Measurements from ENCODE around the gene AHCYL2.
"Not testable (repeated sequence)": the region's sequence is repeated elsewhere in the genome, so short reads cannot be mapped to it uniquely, and the experiment has no call there.

AHCYL2 gene

GRCh38 chr7:129209067-129209926, 15.5 kb upstream of the AHCYL2 start:
- no peak for DNase-seq (ENCODE audit: low spot score)

GRCh38 chr7:129210256-129210988, 14.4 kb upstream of the AHCYL2 start:
- DNase-seq (ENCODE audit: low spot score): peak; percentile 77

GRCh38 chr7:129210989-129211312, 13.9 kb upstream of the AHCYL2 start:
- DNase-seq (ENCODE audit: low spot score): no peak

DNA sequence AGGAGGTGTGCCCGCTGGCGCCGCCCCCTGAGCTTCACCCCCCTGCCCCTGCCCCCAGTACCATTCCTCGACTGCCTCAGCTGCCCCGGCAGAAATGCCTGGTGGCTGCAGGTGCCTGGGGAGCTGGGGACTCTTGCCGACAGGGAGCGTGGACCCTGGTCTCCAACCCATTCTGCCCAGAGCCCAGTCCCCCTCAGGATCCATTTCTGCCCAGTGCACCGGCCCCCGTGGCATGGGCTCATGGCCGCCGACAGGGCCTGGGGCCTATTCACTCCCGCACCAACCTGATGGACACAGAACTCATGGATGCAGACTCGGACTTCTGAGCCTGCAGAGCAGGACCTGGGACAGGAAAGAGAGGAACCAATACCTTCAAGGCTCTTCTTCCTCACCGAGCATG, 12.7 kb upstream of the AHCYL2 start:
- no peak for DNase-seq (ENCODE audit: low spot score)

- DNase-seq (ENCODE audit: low spot score): no peak
Measured at GRCh38 chr7:129212596-129212995, 12.2 kb upstream of the AHCYL2 start.

DNA sequence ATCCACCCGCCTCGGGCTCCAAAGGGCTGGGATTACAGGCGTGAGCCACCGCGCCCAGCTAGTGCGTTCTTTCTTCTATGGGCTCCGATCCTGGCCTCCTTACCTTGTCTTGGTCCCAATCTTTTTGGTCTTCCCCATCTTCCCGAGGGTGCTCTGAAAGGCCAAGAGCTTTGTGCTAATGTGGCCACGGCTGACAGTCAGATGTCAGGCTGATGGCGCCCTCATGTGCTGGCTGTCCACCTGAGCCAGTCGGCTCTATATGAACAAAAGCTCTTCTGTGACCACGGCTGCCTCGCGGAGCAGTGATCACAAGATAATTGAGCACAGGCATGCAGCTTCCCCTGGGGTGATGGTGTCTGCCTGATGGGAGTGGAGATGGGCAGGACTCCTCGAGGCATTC, 11.0 kb upstream of the AHCYL2 start:
- DNase-seq (ENCODE audit: low spot score): no peak

GRCh38 chr7:129215691-129216090, 9.1 kb upstream of the AHCYL2 start:
- not testable (repeated sequence) for DNase-seq (ENCODE audit: low spot score)

GRCh38 chr7:129216101-129216715, 8.6 kb upstream of the AHCYL2 start:
- DNase-seq (ENCODE audit: low spot score): not testable (repeated sequence)

GRCh38 chr7:129216821-129217416, 7.9 kb upstream of the AHCYL2 start:
- not testable (repeated sequence) for DNase-seq (ENCODE audit: low spot score)

DNA sequence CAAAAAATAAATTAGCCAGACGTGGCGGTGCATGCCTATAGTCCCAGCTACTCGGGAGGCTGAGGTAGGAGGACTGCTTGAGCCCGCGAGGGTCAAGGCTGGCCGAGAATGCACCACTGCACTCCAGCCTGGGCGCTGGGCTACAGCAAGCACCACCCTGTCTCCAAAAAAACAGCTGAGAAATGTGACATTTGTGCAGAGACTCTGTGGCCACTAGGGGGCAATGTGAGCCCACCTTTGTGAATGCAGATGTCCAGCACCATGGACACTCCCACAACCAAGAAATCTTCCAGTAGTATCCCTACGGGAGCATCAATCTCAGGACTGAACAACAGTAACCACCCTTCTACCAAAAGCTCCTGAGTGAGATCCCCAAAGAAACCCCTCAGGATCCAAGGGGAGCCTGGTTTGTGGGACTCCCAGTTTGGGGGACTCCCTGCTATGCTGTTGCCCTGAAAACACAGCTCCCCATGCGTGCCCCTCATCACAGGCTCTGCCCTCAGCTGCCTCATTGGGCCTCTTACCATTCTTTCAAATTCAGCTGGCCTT, 6.2 kb upstream of the AHCYL2 start:
- DNase-seq (ENCODE audit: low spot score): peak; percentile 73

DNA sequence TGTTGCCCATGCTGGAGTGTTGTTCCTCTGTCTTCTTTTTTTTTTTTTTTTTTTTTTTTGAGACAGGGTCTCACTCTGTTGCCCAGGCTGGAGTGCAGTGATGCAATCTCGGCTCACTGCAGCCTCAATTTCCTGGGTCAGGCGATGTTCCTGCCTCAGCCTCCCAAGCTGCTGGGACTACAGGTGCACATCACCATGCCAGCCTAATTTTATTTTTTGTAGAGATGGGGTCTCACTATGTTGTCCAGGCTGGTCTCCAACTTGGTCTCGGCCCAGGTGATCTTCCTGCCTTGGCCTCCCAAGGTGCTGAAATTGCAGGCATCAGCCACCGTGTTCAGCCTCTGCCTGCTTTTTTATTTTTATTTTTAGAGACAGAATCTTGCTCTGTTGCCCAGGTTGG, 5.7 kb upstream of the AHCYL2 start:
- not testable (repeated sequence) for DNase-seq (ENCODE audit: low spot score)

- DNase-seq (ENCODE audit: low spot score): no peak
Measured at GRCh38 chr7:129222064-129222463, 2.8 kb upstream of the AHCYL2 start.

DNA sequence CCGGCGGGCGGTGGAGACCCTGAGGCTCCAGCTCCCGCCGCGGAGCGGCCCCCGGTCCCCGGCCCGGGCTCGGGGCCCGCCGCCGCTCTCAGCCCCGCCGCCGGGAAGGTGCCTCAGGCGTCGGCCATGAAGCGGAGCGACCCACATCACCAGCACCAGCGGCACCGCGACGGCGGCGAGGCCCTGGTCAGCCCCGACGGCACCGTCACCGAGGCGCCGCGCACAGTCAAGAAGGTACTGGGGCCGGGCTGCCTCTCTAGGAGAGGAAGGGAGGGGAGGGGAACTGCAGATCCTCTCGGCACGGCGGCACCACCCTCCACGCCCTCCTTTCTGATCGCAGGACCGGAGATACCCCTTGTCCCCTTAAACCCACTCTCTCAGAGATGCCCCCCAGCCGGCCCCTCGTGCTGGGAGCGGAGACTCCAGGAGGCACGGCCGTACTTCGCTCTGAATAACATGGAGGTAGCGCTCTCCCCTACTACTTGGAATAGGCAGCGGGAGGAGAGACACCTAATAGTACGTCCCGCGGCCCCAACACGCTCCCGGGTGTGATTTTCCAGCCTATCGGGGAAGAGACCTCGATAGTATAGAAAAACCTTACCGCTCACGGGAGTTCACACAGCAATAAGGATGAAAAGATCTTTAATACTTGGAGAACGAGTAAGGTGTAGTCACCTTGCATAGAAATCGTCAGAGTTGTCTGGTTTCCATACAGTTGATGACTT, 538 bp downstream of the AHCYL2 start:
- peak; percentile 41 for DNase-seq (ENCODE audit: low spot score)

GRCh38 chr7:129225931-129226572, 1.2 kb downstream of the AHCYL2 start:
- DNase-seq (ENCODE audit: low spot score): no peak

DNA sequence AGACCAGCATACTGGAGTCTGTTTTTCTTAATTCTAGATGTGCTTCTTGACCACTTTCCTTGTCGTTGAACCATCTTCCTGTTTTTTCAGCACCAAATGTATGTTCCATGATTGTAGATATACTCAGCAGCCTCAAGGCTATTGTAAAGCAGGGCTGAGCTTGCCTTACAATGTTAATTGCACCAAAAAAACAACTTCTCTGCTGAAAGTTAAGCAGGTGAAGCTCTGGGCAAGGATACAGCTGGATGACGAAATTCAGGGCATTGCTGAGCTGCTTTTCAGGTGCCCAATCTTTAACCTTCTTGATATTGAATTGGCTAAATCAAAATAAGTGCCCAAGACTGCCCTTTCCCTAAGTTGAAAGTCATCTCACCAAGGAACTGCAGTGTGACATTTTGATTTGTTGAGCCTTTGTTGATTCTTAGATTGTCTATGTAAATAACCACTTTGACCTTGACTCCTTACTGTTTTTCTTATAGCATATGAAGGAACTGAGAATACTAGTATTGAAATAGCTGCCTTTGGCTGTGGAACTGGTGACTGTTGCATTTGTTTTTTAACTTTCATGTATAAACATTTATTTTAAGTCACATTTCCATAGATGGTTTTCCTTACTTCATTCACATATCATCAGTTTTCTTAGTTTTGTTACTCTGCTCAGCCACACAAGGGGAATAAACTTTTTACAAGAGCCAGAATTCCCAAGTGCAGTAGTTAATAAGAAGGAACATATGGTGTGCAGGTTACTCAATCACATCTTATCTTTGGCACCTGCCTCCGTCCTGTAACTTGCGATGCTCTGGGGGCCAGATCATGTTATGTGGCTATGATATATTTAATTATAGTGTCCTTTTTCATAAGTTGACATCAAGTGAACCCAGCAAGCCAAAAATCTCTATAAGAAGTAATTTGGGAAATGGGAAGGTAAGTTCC, 3.1 kb downstream of the AHCYL2 start:
- DNase-seq (ENCODE audit: low spot score): no peak

DNA sequence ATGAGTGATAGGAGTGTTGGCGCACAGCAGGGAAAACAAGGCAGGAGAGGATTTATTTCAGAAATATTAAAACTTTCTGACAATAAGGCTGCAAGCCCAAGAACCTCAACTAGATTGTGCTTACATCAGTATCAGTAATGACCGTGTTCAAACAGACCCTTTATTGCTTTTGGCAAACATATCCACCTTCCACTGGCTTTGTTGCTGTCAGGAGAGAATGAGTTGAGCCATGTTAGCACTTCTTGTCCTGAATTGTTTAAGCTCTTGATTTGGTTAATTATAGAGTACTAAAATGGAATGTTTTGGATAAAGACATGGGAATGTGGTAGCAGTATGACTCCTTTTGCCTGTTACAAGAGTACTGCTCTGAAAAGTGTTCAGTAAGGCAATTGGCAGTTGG, 3.8 kb downstream of the AHCYL2 start:
- no peak for DNase-seq (ENCODE audit: low spot score)

DNA sequence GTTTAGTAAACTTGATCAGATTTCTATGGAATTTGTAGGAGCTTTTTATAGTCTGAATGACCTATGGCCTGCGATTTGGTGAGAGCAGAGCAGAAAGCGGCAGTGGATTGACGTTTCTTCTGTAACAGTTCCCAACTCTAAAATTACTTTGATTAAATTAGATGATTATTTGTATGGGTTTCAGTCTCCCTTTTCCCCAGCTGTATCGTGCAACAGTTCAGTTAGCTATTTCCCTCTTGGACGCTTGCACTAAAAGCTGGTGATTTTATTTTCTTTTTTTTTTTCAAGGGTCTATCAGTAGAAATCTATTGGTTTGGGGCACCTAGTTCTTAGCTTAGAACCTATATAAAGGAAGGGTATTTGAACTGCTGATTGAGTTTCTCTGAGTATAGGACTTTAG, 6.8 kb downstream of the AHCYL2 start:
- DNase-seq (ENCODE audit: low spot score): no peak

GRCh38 chr7:129238546-129238945, 13.7 kb downstream of the AHCYL2 start:
- DNase-seq (ENCODE audit: low spot score): no peak

DNA sequence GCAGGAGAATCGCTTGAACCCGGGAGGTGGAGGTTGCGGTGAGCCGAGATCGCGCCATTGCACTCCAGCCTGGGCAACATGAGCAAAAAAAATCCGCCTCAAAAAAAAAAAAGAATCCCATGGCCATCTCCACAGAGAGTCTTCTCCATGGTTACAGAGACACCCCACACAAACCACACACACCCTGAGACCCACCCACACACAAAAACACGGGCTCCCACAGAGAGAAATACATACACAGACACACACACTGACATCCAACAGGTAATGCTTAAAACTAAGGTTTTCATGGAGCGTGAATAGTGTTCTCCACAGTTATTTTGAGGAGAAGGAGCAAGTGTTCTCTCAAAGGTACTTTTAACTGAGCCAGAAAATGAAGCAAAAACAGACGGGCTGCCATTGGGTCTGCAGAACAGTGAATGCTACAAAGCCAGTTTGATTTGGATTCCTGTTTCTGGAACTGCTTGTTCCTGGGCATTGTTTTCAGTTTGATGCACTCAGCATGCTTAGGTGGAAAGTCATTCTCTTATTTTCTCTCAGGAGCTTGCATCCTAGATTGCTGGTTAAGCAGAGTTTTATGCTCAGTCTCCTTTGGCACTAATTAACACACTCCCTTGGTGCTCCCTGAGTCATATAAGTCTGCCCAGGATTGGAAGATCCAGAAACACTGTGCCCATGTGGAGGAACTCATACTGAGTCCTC, 15.4 kb downstream of the AHCYL2 start:
- DNase-seq (ENCODE audit: low spot score): no peak

Data from germinal center (tissue), 1 donor.